HL-60 (cell line): ENCODE measurements around the gene VPS13D.

Source experiments
- DNase-seq, 2 experiments: peaks; one replicate each; pipeline ENCODE4 v3.0.0-alpha.2; 2010 to 2020; ENCODE audit warnings: low read depth in 1 of 2, low spot score in 1 of 2
- H3K27ac ChIP-seq: fragments of 250-450 bp; sonication (Bioruptor Pico); replicated peaks from 2 replicates; pipeline ENCODE4 v1.5.1; 2020; ENCODE audit warnings: mild to moderate bottlenecking, moderate library complexity
- H3K27me3 ChIP-seq: fragments of 250-450 bp; sonication (Bioruptor Pico); 2 replicates; pipeline ENCODE4 v1.5.1; 2021; ENCODE audit warnings: mild to moderate bottlenecking, moderate library complexity; ENCODE audit not compliant: insufficient read depth, poor library complexity, severe bottlenecking
- H3K4me3 ChIP-seq: replicated peaks from 2 replicates; pipeline ENCODE4 v1.5.1; 2011; ENCODE audit warnings: mild to moderate bottlenecking, control low read depth, low read length; ENCODE audit not compliant: insufficient read depth
- CTCF ChIP-seq: IDR thresholded peaks from one replicate; pipeline ENCODE4 v1.5.1; 2011; ENCODE audit warnings: low read length, control low read depth, inconsistent platforms; ENCODE audit not compliant: insufficient read depth
- GABPA ChIP-seq: IDR thresholded peaks from 2 replicates; pipeline ENCODE4 v1.6.1; 2012; ENCODE audit warnings: low read depth
- POLR2AphosphoS5 ChIP-seq: IDR thresholded peaks from 2 replicates; pipeline ENCODE4 v1.6.1; 2012; ENCODE audit warnings: low read depth
- REST ChIP-seq: IDR thresholded peaks from 2 replicates; pipeline ENCODE4 v1.6.1; 2012; ENCODE audit warnings: low read depth; ENCODE audit not compliant: insufficient replicate concordance
- SPI1 ChIP-seq: IDR thresholded peaks from 2 replicates; pipeline ENCODE4 v1.6.1; 2012; ENCODE audit warnings: low read depth, mild to moderate bottlenecking, borderline replicate concordance

The VPS13D gene

GRCh38 chr1:12368646-12369045 lies 138.8 kb downstream of the VPS13D start:
- no peak for DNase-seq
- no peak for TF ChIP-seq REST
- no peak for TF ChIP-seq GABPA
- TF ChIP-seq SPI1, result no peak
- TF ChIP-seq CTCF, result no peak
- no peak for TF ChIP-seq POLR2AphosphoS5
- Histone ChIP-seq H3K27me3 (no peaks in the 10 kb centered on the region), H3K4me3 (no peak overlapping the region), H3K27ac (no peak overlapping the region)

- no peaks in the 10 kb centered on the region for H3K27me3 ChIP-seq
- H3K4me3 ChIP-seq, result no peak overlapping the region
- no peak overlapping the region for H3K27ac ChIP-seq
- DNase-seq, result no peak
- TF ChIP-seq GABPA, result no peak
- no peak for TF ChIP-seq POLR2AphosphoS5
- TF ChIP-seq REST, result no peak
- no peak for TF ChIP-seq SPI1
- TF ChIP-seq CTCF, result no peak
Measured at GRCh38 chr1:12369258-12369657, 139.4 kb downstream of the VPS13D start.

GRCh38 chr1:12370333-12370975 lies 140.6 kb downstream of the VPS13D start:
- H3K4me3 ChIP-seq, result no peak overlapping the region

More at GRCh38 chr1:12370333-12370975, 140.6 kb downstream of the VPS13D start:
- DNase-seq, result no peak
- H3K27ac ChIP-seq, result no peak overlapping the region
- no peak for TF ChIP-seq SPI1
- TF ChIP-seq GABPA, result no peak
- TF ChIP-seq POLR2AphosphoS5, result no peak
- TF ChIP-seq REST, result no peak
- no peak for TF ChIP-seq CTCF
- no peaks in the 10 kb centered on the region for H3K27me3 ChIP-seq
